Esophagus squamous epithelium (tissue), 5 donors: ENCODE data around the gene CTNS. TPM values are rescaled to one million over a fixed set of nuclear protein-coding genes. Genes with fewer than 3 reads are reported as not detected.

Experiments
- DNase-seq: peaks from one replicate; lab custom pipeline; 2025; lab: John Stamatoyannopoulos, UW
- H3K27ac ChIP-seq, 4 donors: fragments of 200-600 bp; sonication (generic); one replicate each; pipeline ENCODE4 v1.5.1; 2016 to 2019; ENCODE audit warnings: mild to moderate bottlenecking in 1 of 4
- H3K27me3 ChIP-seq, 4 donors: fragments of 200-600 bp; sonication (generic); 1 replicate in 3 of 4; 2 replicates in 1 of 4; pipeline versions ENCODE4 v1.5.1 to v1.6.0; 2017 to 2021; ENCODE audit warnings: antibody characterized with exemption in 1 of 4
- H3K36me3 ChIP-seq, 3 donors: fragments of 200-600 bp; sonication (generic); one replicate each; pipeline ENCODE4 v1.5.1; 2016 to 2019
- H3K4me1 ChIP-seq, 3 donors: fragments of 200-600 bp; sonication (generic); one replicate each; pipeline ENCODE4 v1.5.1; 2017 to 2019
- H3K4me3 ChIP-seq, 4 donors: fragments of 200-600 bp; sonication (generic); 1 replicate in 3 of 4; 2 replicates in 1 of 4; pipeline ENCODE4 v1.5.1; 2016 to 2019; ENCODE audit warnings: mild to moderate bottlenecking in 2 of 4, moderate library complexity in 1 of 4
- H3K9me3 ChIP-seq, 3 donors: fragments of 200-600 bp; sonication (generic); one replicate each; pipeline ENCODE4 v1.5.1; 2016 to 2019
- POLR2A ChIP-seq, 4 donors: fragments of 450-650 bp; IDR thresholded peaks; one replicate each; pipeline ENCODE4 v1.6.1; 2017; ENCODE audit warnings: antibody characterized with exemption in 4 of 4, mild to moderate bottlenecking in 4 of 4, moderate library complexity in 3 of 4
- WGBS, 2 donors: methylation state at CpG; one replicate each; pipeline ENCODE4 v1.1.5; 2018; 5-methylcytosine and 5-hydroxymethylcytosine counted together
- intact Hi-C: fragments of 100-400 bp; cut with DNase I; formaldehyde crosslinking; loops from one replicate; pipeline ENCODE4 v1.15.0; 2022
- total RNA-seq, 4 donors: library from RNA; depleted of rRNA; stranded (reverse); fragments of >200 nt; gene quantifications; one replicate each; pipeline ENCODE4 v1.1.0, GENCODE V29; 2016
- TF ChIP-seq, protein P1 (sequence below), 6 experiments: fragments of 450-650 bp in 4 of 6; fragments of 200-600 bp in 2 of 6; sonication (generic) in 2 of 6; IDR thresholded peaks; one replicate each; pipeline ENCODE4 v1.5.1; 2016 to 2019; ENCODE audit warnings: antibody characterized with exemption in 6 of 6, mild to moderate bottlenecking in 4 of 6, moderate library complexity in 4 of 6
- donor health status: DM: yes; HTN: yes; CAD: no.

The CTNS gene
- total RNA-seq, 4 donors from 2014 or later = 5.9 to 14.3 (median 9.8) TPM

GRCh38 chr17:3657588-3657869, 21.0 kb downstream of the CTNS start:
- peaks cover 0 to 27% (median 8%) of the 10 kb centered on the region in 3 donors for H3K36me3 ChIP-seq
- DNase-seq = no peak
- TF ChIP-seq, protein P1, sequence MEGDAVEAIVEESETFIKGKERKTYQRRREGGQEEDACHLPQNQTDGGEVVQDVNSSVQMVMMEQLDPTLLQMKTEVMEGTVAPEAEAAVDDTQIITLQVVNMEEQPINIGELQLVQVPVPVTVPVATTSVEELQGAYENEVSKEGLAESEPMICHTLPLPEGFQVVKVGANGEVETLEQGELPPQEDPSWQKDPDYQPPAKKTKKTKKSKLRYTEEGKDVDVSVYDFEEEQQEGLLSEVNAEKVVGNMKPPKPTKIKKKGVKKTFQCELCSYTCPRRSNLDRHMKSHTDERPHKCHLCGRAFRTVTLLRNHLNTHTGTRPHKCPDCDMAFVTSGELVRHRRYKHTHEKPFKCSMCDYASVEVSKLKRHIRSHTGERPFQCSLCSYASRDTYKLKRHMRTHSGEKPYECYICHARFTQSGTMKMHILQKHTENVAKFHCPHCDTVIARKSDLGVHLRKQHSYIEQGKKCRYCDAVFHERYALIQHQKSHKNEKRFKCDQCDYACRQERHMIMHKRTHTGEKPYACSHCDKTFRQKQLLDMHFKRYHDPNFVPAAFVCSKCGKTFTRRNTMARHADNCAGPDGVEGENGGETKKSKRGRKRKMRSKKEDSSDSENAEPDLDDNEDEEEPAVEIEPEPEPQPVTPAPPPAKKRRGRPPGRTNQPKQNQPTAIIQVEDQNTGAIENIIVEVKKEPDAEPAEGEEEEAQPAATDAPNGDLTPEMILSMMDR (IDR thresholded peaks at IDR 0.05) = no peak
- no peak overlapping the region for H3K4me3 ChIP-seq
- H3K9me3 ChIP-seq = no peaks in the 10 kb centered on the region
- WGBS, 2 donors = 35 to 80% methylated on average over 2 to 7 of the region's 7 CpGs
- no peaks in the 10 kb centered on the region for H3K27me3 ChIP-seq
- intact Hi-C loops = no loop called here
- no peak overlapping the region for H3K27ac ChIP-seq
- peaks cover 23 to 53% (median 27%) of the 10 kb centered on the region in 3 donors for H3K4me1 ChIP-seq

- 78 to 82% methylated on average over 9 to 20 of the region's 42 CpGs for whole genome bisulfite sequencing, 2 donors
- peaks cover 23 to 53% (median 27%) of the 10 kb centered on the region in 3 donors for H3K4me1 ChIP-seq
- intact Hi-C loops = no loop called here
- H3K9me3 ChIP-seq = no peaks in the 10 kb centered on the region
- no peaks in the 10 kb centered on the region for H3K27me3 ChIP-seq
- H3K36me3 ChIP-seq = peaks cover 0 to 33% (median 10%) of the 10 kb centered on the region in 3 donors
- no peak for DNase-seq
- H3K27ac ChIP-seq = peak overlapping the region in 3 of 4 donors; percentile 34 to 85 (median 55)
- TF ChIP-seq, protein P1 (IDR thresholded peaks at IDR 0.05) = no peak
- TF ChIP-seq POLR2A (IDR thresholded peaks at IDR 0.05) = no peak
- H3K4me3 ChIP-seq = no peak overlapping the region
Measured at GRCh38 chr17:3657874-3658783, 21.6 kb downstream of the CTNS start.

DNA sequence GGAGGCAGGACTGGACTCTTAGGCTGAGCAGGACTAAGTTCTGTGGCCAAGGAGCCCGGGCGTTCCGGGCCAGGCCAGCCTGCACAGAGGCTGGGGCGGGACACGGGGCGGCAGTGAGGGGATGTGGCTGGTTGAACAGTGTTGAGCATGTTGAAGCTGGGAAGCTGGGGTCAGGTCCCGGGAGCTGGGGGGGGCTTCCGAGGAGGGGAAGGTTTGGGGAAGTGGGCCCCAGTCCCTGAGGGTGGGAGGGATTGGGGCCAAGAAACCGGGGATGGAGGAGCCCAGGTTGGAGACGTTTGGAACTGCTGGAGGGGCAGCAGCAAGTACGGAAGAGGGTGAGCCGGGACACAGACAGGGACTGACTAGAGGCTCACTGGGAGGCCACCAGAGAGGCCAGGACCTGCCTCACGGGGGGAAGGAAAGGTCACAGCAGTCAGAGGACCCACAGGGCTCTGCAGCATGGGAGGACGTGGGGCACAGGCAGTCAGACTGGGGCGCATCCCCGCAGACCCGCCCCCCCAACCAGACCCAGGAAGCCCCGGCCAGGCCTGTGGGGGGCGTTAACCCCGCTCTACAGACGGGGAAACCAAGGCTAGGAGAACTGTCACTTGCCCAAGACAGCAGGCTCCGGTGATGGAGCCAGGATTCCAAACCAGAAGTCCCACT, 22.4 kb downstream of the CTNS start:
- Histone ChIP-seq H3K9me3 (no peaks in the 10 kb centered on the region), H3K27me3 (no peaks in the 10 kb centered on the region), H3K27ac (peak overlapping the region; percentile 55 to 85 (median 77)), H3K4me3 (no peak overlapping the region), H3K36me3 (peaks cover 8 to 41% (median 18%) of the 10 kb centered on the region in 3 donors), H3K4me1 (peaks cover 23 to 61% (median 27%) of the 10 kb centered on the region in 3 donors)
- DNase-seq = no peak
- intact Hi-C loops = no loop called here
- WGBS, 2 donors = 58 to 67% methylated on average over 9 to 14 of the region's 22 CpGs
- TF ChIP-seq, protein P1 (IDR thresholded peaks at IDR 0.05) = no peak
- TF ChIP-seq POLR2A (IDR thresholded peaks at IDR 0.05) = no peak

- DNase-seq = no peak
- Histone ChIP-seq H3K4me1 (peaks cover 23 to 68% (median 27%) of the 10 kb centered on the region in 3 donors), H3K27me3 (no peaks in the 10 kb centered on the region), H3K27ac (peak overlapping the region; percentile 55 to 85 (median 77)), H3K4me3 (no peak overlapping the region), H3K36me3 (peaks cover 15 to 48% (median 25%) of the 10 kb centered on the region in 3 donors), H3K9me3 (no peaks in the 10 kb centered on the region)
- WGBS, 2 donors = 33 to 53% methylated on average over 4 to 12 of the region's 22 CpGs
- TF ChIP-seq, protein P1 (IDR thresholded peaks at IDR 0.05) = peak in 2 of 6 experiments; percentile 21 to 22
- no peak for TF ChIP-seq POLR2A (IDR thresholded peaks at IDR 0.05)
- intact Hi-C loops = no loop called here
Measured at GRCh38 chr17:3659541-3660111, 23.1 kb downstream of the CTNS start.
